ENCODE results near the gene AHNAK.

The AHNAK gene

DNA sequence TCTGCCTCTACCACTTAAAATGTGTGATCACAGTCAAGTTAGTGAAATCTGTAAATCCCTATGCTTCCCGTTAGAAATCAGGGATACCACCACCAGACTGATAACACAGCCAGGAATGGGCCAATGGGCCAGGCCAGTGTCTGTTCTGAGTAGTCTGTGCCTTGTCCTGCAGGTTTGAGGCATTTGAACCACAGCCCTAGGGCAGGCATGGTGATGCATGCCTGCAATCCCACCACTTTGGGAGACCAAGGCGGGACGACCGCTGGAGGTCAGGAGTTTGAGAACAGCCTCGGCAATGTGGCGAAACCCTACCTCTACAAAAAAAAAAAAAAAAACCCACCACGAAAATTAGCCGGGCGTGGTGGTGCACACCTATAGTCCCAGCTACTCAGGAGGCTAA, 12.1 kb upstream of the AHNAK start:
- TF ChIP-seq, protein P1, sequence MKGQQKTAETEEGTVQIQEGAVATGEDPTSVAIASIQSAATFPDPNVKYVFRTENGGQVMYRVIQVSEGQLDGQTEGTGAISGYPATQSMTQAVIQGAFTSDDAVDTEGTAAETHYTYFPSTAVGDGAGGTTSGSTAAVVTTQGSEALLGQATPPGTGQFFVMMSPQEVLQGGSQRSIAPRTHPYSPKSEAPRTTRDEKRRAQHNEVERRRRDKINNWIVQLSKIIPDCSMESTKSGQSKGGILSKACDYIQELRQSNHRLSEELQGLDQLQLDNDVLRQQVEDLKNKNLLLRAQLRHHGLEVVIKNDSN (IDR thresholded peaks at IDR 0.05), result no peak
- TF ChIP-seq TAF1 (IDR thresholded peaks at IDR 0.05; ENCODE audit: low read depth) (no peak), EGR1 (IDR thresholded peaks at IDR 0.05) (no peak), REST (IDR thresholded peaks at IDR 0.05; ENCODE audit: low read depth) (no peak)

DNA sequence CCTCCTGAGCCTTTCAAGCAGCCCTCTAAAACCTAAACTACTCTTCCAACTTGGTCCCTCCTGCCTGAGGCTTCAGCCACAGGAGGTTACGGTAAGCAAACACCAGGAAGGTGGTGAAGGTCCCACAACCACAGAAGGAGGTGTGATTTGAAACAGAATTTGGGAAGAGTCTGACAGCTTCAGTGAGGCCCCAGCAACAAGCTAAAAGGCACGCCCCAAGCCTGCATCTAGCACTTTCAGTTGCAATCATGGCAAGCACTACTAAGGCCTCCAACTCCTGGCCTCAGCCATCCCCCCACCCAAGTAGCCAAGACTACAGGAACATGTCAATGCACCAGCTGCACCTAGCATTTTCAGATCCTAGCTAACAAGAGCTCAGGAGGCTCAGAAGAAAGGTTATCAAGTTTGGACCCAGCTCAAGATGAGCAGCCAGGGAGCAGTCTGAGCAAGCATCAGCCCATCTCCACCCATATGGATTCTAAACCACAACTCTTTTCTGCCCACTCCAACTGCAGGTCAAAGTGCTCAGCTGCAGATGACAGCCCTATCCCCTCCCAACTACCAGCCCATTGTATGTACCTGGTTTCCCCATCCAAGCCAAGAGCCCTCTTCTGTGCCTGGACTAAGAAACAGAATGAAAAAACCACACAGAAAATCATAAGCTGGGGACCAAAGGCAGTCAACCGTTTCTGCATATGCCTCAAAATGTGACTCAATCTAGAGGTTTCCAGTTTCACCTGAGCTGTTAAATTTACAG, 10.4 kb upstream of the AHNAK start:
- no peak for TF ChIP-seq FOXM1 (IDR thresholded peaks at IDR 0.05; ENCODE audit: borderline replicate concordance, low read depth)
- TF ChIP-seq CEBPB (IDR thresholded peaks at IDR 0.05), result no peak
- TF ChIP-seq EP300 (IDR thresholded peaks at IDR 0.05; ENCODE audit: borderline replicate concordance), result no peak
- TF ChIP-seq NFIC (IDR thresholded peaks at IDR 0.05), result no peak
- no peak for TF ChIP-seq RAD21 (IDR thresholded peaks at IDR 0.05; ENCODE audit: low read depth)
- no peak for TF ChIP-seq REST (IDR thresholded peaks at IDR 0.05; ENCODE audit: low read depth)
- no peak for TF ChIP-seq YY1 (IDR thresholded peaks at IDR 0.05; ENCODE audit: low read depth)
- TF ChIP-seq, protein P1 (IDR thresholded peaks at IDR 0.05), result no peak
- TF ChIP-seq EGR1 (IDR thresholded peaks at IDR 0.05), result no peak
- TF ChIP-seq TAF1 (IDR thresholded peaks at IDR 0.05; ENCODE audit: low read depth), result no peak
- TF ChIP-seq ZBTB7A (IDR thresholded peaks at IDR 0.05; ENCODE audit: low read depth), result no peak
- no peak for TF ChIP-seq TEAD4 (IDR thresholded peaks at IDR 0.05)
- TF ChIP-seq TCF12 (IDR thresholded peaks at IDR 0.05; ENCODE audit: low read depth), result no peak
- TF ChIP-seq, protein P2, sequence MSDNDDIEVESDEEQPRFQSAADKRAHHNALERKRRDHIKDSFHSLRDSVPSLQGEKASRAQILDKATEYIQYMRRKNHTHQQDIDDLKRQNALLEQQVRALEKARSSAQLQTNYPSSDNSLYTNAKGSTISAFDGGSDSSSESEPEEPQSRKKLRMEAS (IDR thresholded peaks at IDR 0.05), result no peak
- TF ChIP-seq CREB1 (IDR thresholded peaks at IDR 0.05; ENCODE audit: low read depth), result no peak

DNA sequence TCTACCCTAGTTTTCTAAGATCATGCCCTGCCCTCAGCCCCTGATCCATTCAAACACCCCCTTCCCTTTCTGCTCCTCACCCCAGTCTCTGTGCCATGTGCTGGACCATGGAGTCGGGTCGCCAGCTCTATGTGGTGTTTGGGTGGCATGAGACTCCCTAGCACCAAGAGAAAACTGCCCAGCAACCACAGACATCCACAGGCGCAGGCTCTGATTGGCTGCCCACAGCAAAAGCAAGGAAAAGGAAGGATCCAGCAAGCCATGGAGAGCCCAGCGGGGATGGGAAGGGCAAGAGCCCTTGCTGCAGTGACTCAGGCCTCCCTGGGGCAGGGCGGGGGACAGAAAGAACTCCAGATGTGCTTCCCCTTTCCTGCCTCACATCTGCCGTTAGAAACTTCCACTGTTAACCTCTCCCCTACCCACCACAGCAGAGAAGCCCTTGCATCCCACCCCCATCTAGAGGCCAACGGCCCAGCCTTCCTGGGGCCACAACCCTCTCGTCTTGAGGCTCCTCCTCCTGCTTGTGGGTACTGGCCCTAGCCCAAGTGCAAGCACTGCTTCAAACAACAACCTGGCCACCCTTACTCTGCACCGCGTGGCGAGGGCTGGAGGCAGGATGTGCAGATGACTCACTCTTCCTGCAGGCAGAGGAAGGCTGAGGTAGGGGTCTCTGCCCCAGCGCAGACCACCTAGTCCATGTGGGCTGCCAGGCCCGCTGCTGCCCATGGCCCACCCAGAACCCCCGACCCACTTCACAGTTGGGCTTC, 9.7 kb upstream of the AHNAK start:
- TF ChIP-seq REST (IDR thresholded peaks at IDR 0.05; ENCODE audit: low read depth) (no peak), NFIC (IDR thresholded peaks at IDR 0.05) (no peak), EP300 (IDR thresholded peaks at IDR 0.05; ENCODE audit: borderline replicate concordance) (no peak), CREB1 (IDR thresholded peaks at IDR 0.05; ENCODE audit: low read depth) (peak; percentile 76), ZBTB7A (IDR thresholded peaks at IDR 0.05; ENCODE audit: low read depth) (peak; percentile 99), CEBPB (IDR thresholded peaks at IDR 0.05) (no peak), TCF12 (IDR thresholded peaks at IDR 0.05; ENCODE audit: low read depth) (peak; percentile 34), FOXM1 (IDR thresholded peaks at IDR 0.05; ENCODE audit: borderline replicate concordance, low read depth) (no peak)
- TF ChIP-seq, protein P1 (IDR thresholded peaks at IDR 0.05), result no peak
- TF ChIP-seq, protein P2 (IDR thresholded peaks at IDR 0.05), result peak; percentile 96

All from Ishikawa (cell line).